ENCODE measurements around the gene PITRM1.

DNA sequence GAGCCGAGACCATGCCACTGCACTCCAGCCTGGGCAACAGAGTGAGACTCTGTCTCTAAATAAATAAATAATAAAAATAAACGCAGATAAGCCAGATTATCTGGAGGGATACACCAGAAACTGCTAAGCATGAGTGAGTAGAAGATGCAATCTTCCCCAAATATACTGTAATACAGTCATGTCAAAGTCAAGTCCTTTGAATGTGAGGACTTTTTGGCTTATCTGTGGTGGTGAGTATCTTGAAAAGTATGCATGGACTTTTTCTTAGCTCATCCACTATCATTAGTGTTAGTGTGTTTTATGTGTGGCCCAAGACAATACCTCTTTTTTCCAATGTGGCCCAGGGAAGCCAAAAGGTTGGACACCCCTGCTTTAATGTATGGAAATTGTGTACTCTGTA lies 44.7 kb upstream of the PITRM1 start:
- no peak for TF ChIP-seq EP300 (IDR thresholded peaks at IDR 0.05; ENCODE audit: borderline replicate concordance)
- TF ChIP-seq, protein P1, sequence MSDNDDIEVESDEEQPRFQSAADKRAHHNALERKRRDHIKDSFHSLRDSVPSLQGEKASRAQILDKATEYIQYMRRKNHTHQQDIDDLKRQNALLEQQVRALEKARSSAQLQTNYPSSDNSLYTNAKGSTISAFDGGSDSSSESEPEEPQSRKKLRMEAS (IDR thresholded peaks at IDR 0.05), result no peak
- no peak for TF ChIP-seq ZBTB7A (IDR thresholded peaks at IDR 0.05; ENCODE audit: low read depth)
- no peak for TF ChIP-seq TEAD4 (IDR thresholded peaks at IDR 0.05)
- TF ChIP-seq, protein P2, sequence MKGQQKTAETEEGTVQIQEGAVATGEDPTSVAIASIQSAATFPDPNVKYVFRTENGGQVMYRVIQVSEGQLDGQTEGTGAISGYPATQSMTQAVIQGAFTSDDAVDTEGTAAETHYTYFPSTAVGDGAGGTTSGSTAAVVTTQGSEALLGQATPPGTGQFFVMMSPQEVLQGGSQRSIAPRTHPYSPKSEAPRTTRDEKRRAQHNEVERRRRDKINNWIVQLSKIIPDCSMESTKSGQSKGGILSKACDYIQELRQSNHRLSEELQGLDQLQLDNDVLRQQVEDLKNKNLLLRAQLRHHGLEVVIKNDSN (IDR thresholded peaks at IDR 0.05), result no peak
- no peak for TF ChIP-seq CREB1 (IDR thresholded peaks at IDR 0.05; ENCODE audit: low read depth)
- no peak for TF ChIP-seq EGR1 (IDR thresholded peaks at IDR 0.05)
- TF ChIP-seq TAF1 (IDR thresholded peaks at IDR 0.05; ENCODE audit: low read depth), result no peak
- TF ChIP-seq, protein P3, sequence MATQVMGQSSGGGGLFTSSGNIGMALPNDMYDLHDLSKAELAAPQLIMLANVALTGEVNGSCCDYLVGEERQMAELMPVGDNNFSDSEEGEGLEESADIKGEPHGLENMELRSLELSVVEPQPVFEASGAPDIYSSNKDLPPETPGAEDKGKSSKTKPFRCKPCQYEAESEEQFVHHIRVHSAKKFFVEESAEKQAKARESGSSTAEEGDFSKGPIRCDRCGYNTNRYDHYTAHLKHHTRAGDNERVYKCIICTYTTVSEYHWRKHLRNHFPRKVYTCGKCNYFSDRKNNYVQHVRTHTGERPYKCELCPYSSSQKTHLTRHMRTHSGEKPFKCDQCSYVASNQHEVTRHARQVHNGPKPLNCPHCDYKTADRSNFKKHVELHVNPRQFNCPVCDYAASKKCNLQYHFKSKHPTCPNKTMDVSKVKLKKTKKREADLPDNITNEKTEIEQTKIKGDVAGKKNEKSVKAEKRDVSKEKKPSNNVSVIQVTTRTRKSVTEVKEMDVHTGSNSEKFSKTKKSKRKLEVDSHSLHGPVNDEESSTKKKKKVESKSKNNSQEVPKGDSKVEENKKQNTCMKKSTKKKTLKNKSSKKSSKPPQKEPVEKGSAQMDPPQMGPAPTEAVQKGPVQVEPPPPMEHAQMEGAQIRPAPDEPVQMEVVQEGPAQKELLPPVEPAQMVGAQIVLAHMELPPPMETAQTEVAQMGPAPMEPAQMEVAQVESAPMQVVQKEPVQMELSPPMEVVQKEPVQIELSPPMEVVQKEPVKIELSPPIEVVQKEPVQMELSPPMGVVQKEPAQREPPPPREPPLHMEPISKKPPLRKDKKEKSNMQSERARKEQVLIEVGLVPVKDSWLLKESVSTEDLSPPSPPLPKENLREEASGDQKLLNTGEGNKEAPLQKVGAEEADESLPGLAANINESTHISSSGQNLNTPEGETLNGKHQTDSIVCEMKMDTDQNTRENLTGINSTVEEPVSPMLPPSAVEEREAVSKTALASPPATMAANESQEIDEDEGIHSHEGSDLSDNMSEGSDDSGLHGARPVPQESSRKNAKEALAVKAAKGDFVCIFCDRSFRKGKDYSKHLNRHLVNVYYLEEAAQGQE (IDR thresholded peaks at IDR 0.05; ENCODE audit: low read depth), result no peak
- TF ChIP-seq RAD21 (IDR thresholded peaks at IDR 0.05; ENCODE audit: low read depth), result no peak
- no peak for TF ChIP-seq YY1 (IDR thresholded peaks at IDR 0.05; ENCODE audit: low read depth)

Data from Ishikawa (cell line).